IMR-90 (cell line): ENCODE results near the gene GLRA3. TPM values are rescaled to one million over a fixed set of nuclear protein-coding genes. Genes with fewer than 3 reads are reported as not detected.

Source experiments
- ATAC-seq: fragments of 200-7000 bp; cut with Tn5 transposase; 2 replicates; pipeline ENCODE4 v1.9.1; 2020; ENCODE audit warnings: low read depth, mild to moderate bottlenecking, moderate library complexity
- BruUV-seq: library from RNA; stranded (reverse); fragments of 400-500 nt; replicated peaks from 2 replicates; lab custom pipeline; 2021; lab: Mats Ljungman, UMichigan
- CTCF ChIA-PET: fragments of 300-600 bp; formaldehyde crosslinking; extraction: SDS; loops from one replicate; lab custom pipeline; 2021; ENCODE audit warnings: antibody characterized with exemption; lab: Yijun Ruan, JAX
- POLR2A ChIA-PET: fragments of 300-600 bp; sonication (Branson Sonifier 250); formaldehyde crosslinking; loops from one replicate; lab custom pipeline; 2022; ENCODE audit warnings: antibody characterized with exemption; ENCODE audit not compliant: unreplicated experiment; lab: Charles Lee
- DNase-seq: peaks from one replicate; pipeline ENCODE4 v3.0.0; 2013
- H2AFZ ChIP-seq: replicated peaks from 2 replicates; pipeline ENCODE3; 2013; ENCODE audit warnings: low read length, mild to moderate bottlenecking; ENCODE audit not compliant: poor library complexity
- H2AK5ac ChIP-seq: 2 replicates; pipeline ENCODE4 v1.6.1; 2013; ENCODE audit warnings: low read depth, low read length, inconsistent platforms
- H2AK9ac ChIP-seq: replicated peaks from 2 replicates; pipeline ENCODE3; 2013; ENCODE audit warnings: mild to moderate bottlenecking, low read depth, low read length, moderate library complexity; ENCODE audit not compliant: poor library complexity
- H2BK120ac ChIP-seq: 2 replicates; pipeline ENCODE4 v1.6.1; 2013; ENCODE audit warnings: low read depth, low read length, inconsistent platforms
- H2BK15ac ChIP-seq: 3 replicates; pipeline ENCODE4 v1.6.1; 2013; ENCODE audit warnings: low read depth, low read length, inconsistent platforms
- H2BK20ac ChIP-seq: 2 replicates; pipeline ENCODE4 v1.6.1; 2013; ENCODE audit warnings: low read depth, mild to moderate bottlenecking, inconsistent platforms, low read length, moderate library complexity
- H2BK5ac ChIP-seq: 2 replicates; pipeline ENCODE4 v1.6.1; 2013; ENCODE audit warnings: mild to moderate bottlenecking, low read depth, low read length, inconsistent platforms; ENCODE audit not compliant: poor library complexity, severe bottlenecking
- H3K14ac ChIP-seq: replicated peaks from 2 replicates; pipeline ENCODE4 v1.6.1; 2013; ENCODE audit warnings: low read depth, low read length, inconsistent platforms
- H3K18ac ChIP-seq: 2 replicates; pipeline ENCODE4 v1.6.1; 2013; ENCODE audit warnings: low read depth, low read length, control low read depth
- H3K23ac ChIP-seq: 2 replicates; pipeline ENCODE4 v1.6.1; 2013; ENCODE audit warnings: low read depth, low read length, inconsistent platforms
- H3K27ac ChIP-seq: 2 replicates; pipeline ENCODE4 v1.5.1; 2013; ENCODE audit warnings: mild to moderate bottlenecking, control low read depth, low read length; ENCODE audit not compliant: insufficient read depth
- H3K27me3 ChIP-seq: 2 replicates; pipeline ENCODE4 v1.6.1; 2013; ENCODE audit warnings: low read length; ENCODE audit not compliant: control insufficient read depth, insufficient read depth
- H3K36me3 ChIP-seq: 2 replicates; pipeline ENCODE4 v1.6.1; 2013; ENCODE audit warnings: low read length, mixed read lengths; ENCODE audit not compliant: control insufficient read depth, insufficient read depth
- H3K4ac ChIP-seq: 2 replicates; pipeline ENCODE4 v1.6.1; 2013; ENCODE audit warnings: low read depth, low read length, inconsistent platforms
- H3K4me1 ChIP-seq: 2 replicates; pipeline ENCODE4 v1.6.1; 2013; ENCODE audit warnings: low read length, mixed read lengths; ENCODE audit not compliant: control insufficient read depth, insufficient read depth
- H3K4me2 ChIP-seq: 2 replicates; pipeline ENCODE4 v1.6.1; 2013; ENCODE audit warnings: low read depth, mild to moderate bottlenecking, control low read depth, low read length, moderate library complexity
- H3K4me3 ChIP-seq: 2 replicates; pipeline ENCODE4 v1.5.1; 2013; ENCODE audit warnings: low read depth, mild to moderate bottlenecking, control low read depth, low read length, moderate library complexity; ENCODE audit not compliant: insufficient read depth
- H3K56ac ChIP-seq: 2 replicates; pipeline ENCODE4 v1.6.1; 2013; ENCODE audit warnings: low read length, inconsistent platforms; ENCODE audit not compliant: insufficient read depth; ENCODE audit errors: extremely low read depth
- H3K79me1 ChIP-seq, 2 experiments: 2 replicates each; pipeline ENCODE4 v1.6.1; 2013; ENCODE audit warnings: low read length in 2 of 2, inconsistent platforms in 1 of 2, low read depth in 1 of 2
- H3K9ac ChIP-seq: 2 replicates; pipeline ENCODE4 v1.6.1; 2013; ENCODE audit warnings: low read depth, low read length, control low read depth
- H3K9me1 ChIP-seq: 2 replicates; pipeline ENCODE4 v1.6.1; 2013; ENCODE audit warnings: low read length, inconsistent platforms; ENCODE audit not compliant: insufficient read depth
- H3K9me3 ChIP-seq: 2 replicates; pipeline ENCODE4 v1.6.1; 2013; ENCODE audit warnings: low read length; ENCODE audit not compliant: control insufficient read depth, insufficient read depth
- H4K20me1 ChIP-seq: 2 replicates; pipeline ENCODE4 v1.6.1; 2013; ENCODE audit warnings: low read length, inconsistent platforms; ENCODE audit not compliant: insufficient read depth
- H4K5ac ChIP-seq: 2 replicates; pipeline ENCODE4 v1.6.1; 2013; ENCODE audit warnings: mild to moderate bottlenecking, low read depth, low read length, control low read depth
- H4K8ac ChIP-seq, 2 experiments: 2 replicates each; pipeline ENCODE4 v1.6.1; 2013; ENCODE audit warnings: low read depth in 2 of 2, low read length in 2 of 2, control low read depth in 1 of 2, inconsistent platforms in 1 of 2
- H4K91ac ChIP-seq: 2 replicates; pipeline ENCODE4 v1.6.1; 2013; ENCODE audit warnings: low read depth, low read length, inconsistent platforms; ENCODE audit not compliant: insufficient read depth
- BHLHE40 ChIP-seq: fragments of 150-350 bp; IDR thresholded peaks from 2 replicates; pipeline ENCODE4 v1.6.1; 2016; ENCODE audit warnings: mild to moderate bottlenecking, low read depth, low read length
- CEBPB ChIP-seq: IDR thresholded peaks from 2 replicates; pipeline ENCODE4 v1.6.1; 2012; ENCODE audit warnings: low read depth, low read length, improper control_type of control experiment
- CHD1 ChIP-seq: IDR thresholded peaks from 2 replicates; pipeline ENCODE4 v1.6.1; 2012; ENCODE audit warnings: low read depth, low read length, improper control_type of control experiment
- CTCF ChIP-seq: conservative IDR thresholded peaks from 2 replicates; pipeline ENCODE4 v1.5.1; 2012; ENCODE audit warnings: mild to moderate bottlenecking, low read depth, low read length, improper control_type of control experiment
- ELK1 ChIP-seq: fragments of 150-350 bp; IDR thresholded peaks from 2 replicates; pipeline ENCODE4 v1.6.1; 2016; ENCODE audit warnings: low read depth, mild to moderate bottlenecking, low read length, moderate library complexity, borderline replicate concordance
- FOS ChIP-seq: fragments of 150-350 bp; IDR thresholded peaks from 2 replicates; pipeline ENCODE4 v1.6.1; 2016; ENCODE audit warnings: low read depth, low read length
- MAFK ChIP-seq: IDR thresholded peaks from 2 replicates; pipeline ENCODE4 v1.6.1; 2012; ENCODE audit warnings: low read depth, low read length, improper control_type of control experiment
- MAZ ChIP-seq: IDR thresholded peaks from 2 replicates; pipeline ENCODE4 v1.6.1; 2012; ENCODE audit warnings: low read depth, mild to moderate bottlenecking, low read length, improper control_type of control experiment, moderate library complexity, borderline replicate concordance
- MXI1 ChIP-seq: IDR thresholded peaks from 2 replicates; pipeline ENCODE4 v1.6.1; 2012; ENCODE audit warnings: low read depth, mild to moderate bottlenecking, low read length, moderate library complexity, borderline replicate concordance
- NFE2L2 ChIP-seq: fragments of 150-350 bp; IDR thresholded peaks from 2 replicates; pipeline ENCODE4 v1.6.1; 2016; ENCODE audit warnings: low read depth, mild to moderate bottlenecking, low read length
- POLR2A ChIP-seq: IDR thresholded peaks from 2 replicates; pipeline ENCODE4 v1.6.1; 2012; ENCODE audit warnings: mild to moderate bottlenecking, low read depth, low read length
- RAD21 ChIP-seq: IDR thresholded peaks from 2 replicates; pipeline ENCODE4 v1.6.1; 2012; ENCODE audit warnings: low read length, improper control_type of control experiment
- RCOR1 ChIP-seq: IDR thresholded peaks from 2 replicates; pipeline ENCODE4 v1.6.1; 2012; ENCODE audit warnings: mild to moderate bottlenecking, low read length, improper control_type of control experiment; ENCODE audit not compliant: insufficient replicate concordance
- RFX5 ChIP-seq: IDR thresholded peaks from 2 replicates; pipeline ENCODE4 v1.8.0; 2012; ENCODE audit warnings: low read depth, mild to moderate bottlenecking, low read length, moderate library complexity
- SMC3 ChIP-seq: fragments of 150-350 bp; IDR thresholded peaks from 2 replicates; pipeline ENCODE4 v1.6.1; 2016; ENCODE audit warnings: low read depth, mild to moderate bottlenecking, antibody characterized with exemption, low read length, moderate library complexity
- USF2 ChIP-seq: fragments of 150-350 bp; IDR thresholded peaks from 2 replicates; pipeline ENCODE4 v1.6.1; 2017; ENCODE audit warnings: mild to moderate bottlenecking, antibody characterized with exemption, low read length, low read depth
- WGBS, 2 experiments: methylation state at CpG; one replicate each; pipeline versions ENCODE4 v1.1.5 to v1.1.7; 2013; ENCODE audit warnings: missing lambda C conversion rate in 2 of 2; ENCODE audit not compliant: insufficient read length in 1 of 2; ENCODE audit errors: extremely low coverage in 2 of 2; 5-methylcytosine and 5-hydroxymethylcytosine counted together
- dilution Hi-C: fragments of 300-500 bp; cut with HindIII; formaldehyde crosslinking; loops from one replicate; pipeline ENCODE4 v1.14.3; 2018; ENCODE audit warnings: low sequenced_read_pairs; ENCODE audit not compliant: unreplicated experiment
- in situ Hi-C: fragments of 300-500 bp; cut with MboI; formaldehyde crosslinking; loops from 3 replicates; pipeline ENCODE4 v1.14.3; 2019; ENCODE audit warnings: low sequenced_read_pairs, inconsistent platforms, mixed read lengths
- intact Hi-C: fragments of 100-400 bp; cut with micrococcal nuclease; formaldehyde crosslinking; loops from 2 replicates; pipeline ENCODE4 v1.10.0; 2022
- polyA plus RNA-seq, 3 experiments: library from polyadenylated mRNA; depleted of rRNA; stranded (reverse); fragments of >200 nt; gene quantifications; 2 replicates each; pipeline ENCODE4 v1.2.3, GENCODE V29; 2012; ENCODE audit warnings: low replicate concordance in 1 of 3
- total RNA-seq: library from RNA; depleted of rRNA; stranded (reverse); fragments of >200 nt; gene quantifications from 2 replicates; pipeline ENCODE4 v1.2.3, GENCODE V29; 2012

GLRA3 gene
- total and polyA plus RNA-seq, 2 of the 4 experiments (the other 2 are of a cell fraction) = not detected

- Histone ChIP-seq H2BK120ac (no peak overlapping the region), H2BK15ac (no peak overlapping the region), H2BK5ac (no peak overlapping the region), H3K4me1 (no peaks in the 10 kb centered on the region), H3K27me3 (no peaks in the 10 kb centered on the region), H4K20me1 (no peaks in the 10 kb centered on the region), H2AFZ (no peak overlapping the region), H3K56ac (no peak overlapping the region), H3K9me1 (no peaks in the 10 kb centered on the region), H3K23ac (no peak overlapping the region), H4K5ac (no peak overlapping the region), H3K9ac (no peak overlapping the region), H4K91ac (no peak overlapping the region), H3K36me3 (no peaks in the 10 kb centered on the region), H4K8ac (no peak overlapping the region), H2AK5ac (no peak overlapping the region), H2AK9ac (no peak overlapping the region), H3K14ac (no peak overlapping the region), H3K4ac (no peak overlapping the region), H3K4me2 (no peak overlapping the region), H2BK20ac (no peak overlapping the region), H3K9me3 (no peaks in the 10 kb centered on the region; the same call in 1 of the 2 replicates), H3K27ac (no peak overlapping the region), H3K79me1 (no peaks in the 10 kb centered on the region), H3K4me3 (no peak overlapping the region), H3K18ac (no peak overlapping the region)
- intact Hi-C loops = no loop called here
- no TSS peak for BruUV-seq
- in situ Hi-C loops = no loop called here
- dilution Hi-C loops = no loop called here
- WGBS, 2 experiments = no CpG with 5 or more reads among the region's 1 CpG
- POLR2A ChIA-PET = no interaction called here
- TF ChIP-seq NFE2L2 (no peak), RCOR1 (no peak), MAZ (no peak), CTCF (no peak), BHLHE40 (no peak), ELK1 (no peak), SMC3 (no peak), MXI1 (no peak), FOS (no peak), CHD1 (no peak), MAFK (no peak), USF2 (no peak), RAD21 (no peak), RFX5 (no peak), CEBPB (no peak), POLR2A (no peak)
- CTCF ChIA-PET = no interaction called here
- ATAC-seq (no peak), DNase-seq (no peak)
Observed at GRCh38 chr4:174590336-174590735, 238.7 kb downstream of the GLRA3 start.
